Astrocyte (in vitro differentiated cells and primary cell): ENCODE data around the gene ZFYVE19. TPM values are rescaled to one million over a fixed set of nuclear protein-coding genes. Genes with fewer than 3 reads are reported as not detected.

Experiments
- DNase-seq: peaks from one replicate; pipeline ENCODE4 v3.0.0-alpha.2; 2010; ENCODE audit warnings: low read depth
- FAIRE-seq: peaks from 2 replicates; lab custom pipeline; 2011; peaks lifted over from hg19 to GRCh38; lab: Jason Lieb, UNC
- H2AFZ ChIP-seq: 2 replicates; pipeline ENCODE4 v1.6.0; 2012; ENCODE audit warnings: low read depth, low read length, inconsistent platforms
- H3K27ac ChIP-seq: 2 replicates; pipeline ENCODE4 v1.5.1; 2011; ENCODE audit warnings: low read depth, low read length, inconsistent platforms
- H3K27me3 ChIP-seq: 2 replicates; pipeline ENCODE4 v1.6.0; 2011; ENCODE audit warnings: low read length, inconsistent platforms; ENCODE audit not compliant: insufficient read depth
- H3K36me3 ChIP-seq: 2 replicates; pipeline ENCODE4 v1.5.1; 2011; ENCODE audit warnings: low read length, inconsistent platforms; ENCODE audit not compliant: insufficient read depth
- H3K4me1 ChIP-seq: 2 replicates; pipeline ENCODE4 v1.5.1; 2011; ENCODE audit warnings: low read length, inconsistent platforms; ENCODE audit not compliant: insufficient read depth
- H3K4me2 ChIP-seq: 2 replicates; pipeline ENCODE4 v1.6.0; 2012; ENCODE audit warnings: low read length, inconsistent platforms
- H3K4me3 ChIP-seq: 2 replicates; pipeline ENCODE4 v1.5.1; 2011; ENCODE audit warnings: low read depth, mild to moderate bottlenecking, low read length, inconsistent platforms; ENCODE audit not compliant: insufficient read depth
- H3K79me2 ChIP-seq: 2 replicates; pipeline ENCODE4 v1.6.0; 2012; ENCODE audit warnings: mild to moderate bottlenecking, low read length, inconsistent platforms; ENCODE audit not compliant: insufficient read depth
- H3K9ac ChIP-seq: 2 replicates; pipeline ENCODE4 v1.6.0; 2012; ENCODE audit warnings: mild to moderate bottlenecking, low read length, inconsistent platforms
- H3K9me3 ChIP-seq: 2 replicates; pipeline ENCODE4 v1.5.1; 2012; ENCODE audit warnings: low read depth, mild to moderate bottlenecking, low read length, inconsistent platforms; ENCODE audit not compliant: insufficient read depth
- H4K20me1 ChIP-seq: 2 replicates; pipeline ENCODE4 v1.6.0; 2012; ENCODE audit warnings: low read length, inconsistent platforms; ENCODE audit not compliant: insufficient read depth
- H3K27ac Mint-ChIP-seq: one replicate; pipeline ENCODE4 v1.8.0; 2021; ENCODE audit warnings: mild to moderate bottlenecking, mixed read lengths; ENCODE audit not compliant: unreplicated experiment
- H3K27me3 Mint-ChIP-seq: one replicate; pipeline ENCODE4 v1.8.0; 2021; ENCODE audit warnings: low read depth, mixed read lengths; ENCODE audit not compliant: unreplicated experiment
- H3K36me3 Mint-ChIP-seq: one replicate; pipeline ENCODE4 v1.8.0; 2021; ENCODE audit warnings: low read depth, mixed read lengths; ENCODE audit not compliant: unreplicated experiment
- H3K4me1 Mint-ChIP-seq: one replicate; pipeline ENCODE4 v1.8.0; 2021; ENCODE audit warnings: low read depth, mixed read lengths; ENCODE audit not compliant: unreplicated experiment
- H3K4me3 Mint-ChIP-seq: one replicate; pipeline ENCODE4 v1.8.0; 2021; ENCODE audit warnings: mild to moderate bottlenecking, moderate library complexity, mixed read lengths; ENCODE audit not compliant: unreplicated experiment
- H3K9me3 Mint-ChIP-seq: one replicate; pipeline ENCODE4 v1.8.0; 2021; ENCODE audit warnings: mild to moderate bottlenecking, mixed read lengths; ENCODE audit not compliant: unreplicated experiment
- EZH2 ChIP-seq: IDR thresholded peaks from 2 replicates; pipeline ENCODE4 v1.6.1; 2012; ENCODE audit warnings: mild to moderate bottlenecking, low read length, inconsistent platforms; ENCODE audit not compliant: insufficient read depth
- total RNA-seq: library from RNA; stranded (reverse); gene quantifications from 2 replicates; pipeline ENCODE4 v1.2.1, GENCODE V29; 2021
- TF ChIP-seq, protein P1 (sequence below): IDR thresholded peaks from 2 replicates; pipeline ENCODE4 v1.5.1; 2011; ENCODE audit warnings: low read depth, mild to moderate bottlenecking, inconsistent platforms, low read length, moderate library complexity; ENCODE audit not compliant: insufficient read depth

Gene ZFYVE19
- total RNA-seq, 1 donor from 2014 or later = 13.0 TPM

- Histone ChIP-seq H3K4me1 (peaks cover 18% of the 10 kb centered on the region), H3K36me3 (peaks cover 15% of the 10 kb centered on the region), H3K4me3 (no peak overlapping the region), H4K20me1 (peaks cover 17% of the 10 kb centered on the region), H3K27ac (no peak overlapping the region), H3K9ac (no peak overlapping the region), H3K79me2 (no peaks in the 10 kb centered on the region), H2AFZ (no peak overlapping the region), H3K27me3 (no peaks in the 10 kb centered on the region), H3K4me2 (no peak overlapping the region), H3K9me3 (no peaks in the 10 kb centered on the region)
- Mint-ChIP-seq H3K27me3 (no peaks in the 10 kb centered on the region), H3K36me3 (peaks cover 20% of the 10 kb centered on the region), H3K9me3 (no peaks in the 10 kb centered on the region), H3K4me3 (no peak overlapping the region), H3K27ac (no peak overlapping the region), H3K4me1 (peaks cover 14% of the 10 kb centered on the region)
- FAIRE-seq (no peak), DNase-seq (no peak)
- no peak for TF ChIP-seq EZH2
- TF ChIP-seq, protein P1, sequence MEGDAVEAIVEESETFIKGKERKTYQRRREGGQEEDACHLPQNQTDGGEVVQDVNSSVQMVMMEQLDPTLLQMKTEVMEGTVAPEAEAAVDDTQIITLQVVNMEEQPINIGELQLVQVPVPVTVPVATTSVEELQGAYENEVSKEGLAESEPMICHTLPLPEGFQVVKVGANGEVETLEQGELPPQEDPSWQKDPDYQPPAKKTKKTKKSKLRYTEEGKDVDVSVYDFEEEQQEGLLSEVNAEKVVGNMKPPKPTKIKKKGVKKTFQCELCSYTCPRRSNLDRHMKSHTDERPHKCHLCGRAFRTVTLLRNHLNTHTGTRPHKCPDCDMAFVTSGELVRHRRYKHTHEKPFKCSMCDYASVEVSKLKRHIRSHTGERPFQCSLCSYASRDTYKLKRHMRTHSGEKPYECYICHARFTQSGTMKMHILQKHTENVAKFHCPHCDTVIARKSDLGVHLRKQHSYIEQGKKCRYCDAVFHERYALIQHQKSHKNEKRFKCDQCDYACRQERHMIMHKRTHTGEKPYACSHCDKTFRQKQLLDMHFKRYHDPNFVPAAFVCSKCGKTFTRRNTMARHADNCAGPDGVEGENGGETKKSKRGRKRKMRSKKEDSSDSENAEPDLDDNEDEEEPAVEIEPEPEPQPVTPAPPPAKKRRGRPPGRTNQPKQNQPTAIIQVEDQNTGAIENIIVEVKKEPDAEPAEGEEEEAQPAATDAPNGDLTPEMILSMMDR = no peak
These were observed 33.0 kb upstream of the ZFYVE19 start for GRCh38 chr15:40773902-40774301.

DNA sequence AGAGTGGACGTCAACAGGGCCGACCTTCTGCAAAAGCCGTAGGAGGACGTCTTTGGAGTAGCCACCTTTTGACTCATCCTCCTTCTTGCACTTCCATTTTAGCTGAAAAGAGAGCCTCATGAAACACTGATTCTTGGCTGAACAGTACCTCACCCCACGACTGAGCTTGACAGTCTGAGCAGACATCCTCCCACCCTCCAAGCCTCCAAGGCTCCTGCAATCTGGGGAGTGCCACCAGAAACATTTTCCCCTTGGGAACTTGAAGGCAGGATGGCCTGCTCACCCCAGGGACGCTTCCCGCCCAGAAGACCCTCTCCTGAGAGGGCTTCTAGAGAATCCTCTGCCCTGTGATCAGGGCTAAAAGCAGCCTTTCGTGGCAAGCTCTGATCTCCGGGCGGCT lies 31.9 kb upstream of the ZFYVE19 start:
- no peak for TF ChIP-seq EZH2
- TF ChIP-seq, protein P1 = no peak
- Histone ChIP-seq H2AFZ (no peak overlapping the region), H3K9ac (no peak overlapping the region), H3K4me2 (no peak overlapping the region), H3K36me3 (peaks cover 25% of the 10 kb centered on the region), H3K9me3 (no peaks in the 10 kb centered on the region), H4K20me1 (peaks cover 12% of the 10 kb centered on the region), H3K4me3 (no peak overlapping the region), H3K79me2 (no peaks in the 10 kb centered on the region), H3K27ac (no peak overlapping the region), H3K27me3 (no peaks in the 10 kb centered on the region), H3K4me1 (peaks cover 7% of the 10 kb centered on the region)
- Mint-ChIP-seq H3K27ac (no peak overlapping the region), H3K4me1 (peaks cover 8% of the 10 kb centered on the region), H3K36me3 (peaks cover 20% of the 10 kb centered on the region), H3K9me3 (no peaks in the 10 kb centered on the region), H3K4me3 (no peak overlapping the region), H3K27me3 (no peaks in the 10 kb centered on the region)
- DNase-seq (no peak), FAIRE-seq (no peak)

GRCh38 chr15:40775740-40776536 lies 31.0 kb upstream of the ZFYVE19 start:
- H3K9me3 Mint-ChIP-seq = no peaks in the 10 kb centered on the region
- H3K4me3 Mint-ChIP-seq = no peak overlapping the region
- no peak overlapping the region for H3K4me2 ChIP-seq
- no peaks in the 10 kb centered on the region for H3K27me3 ChIP-seq
- peaks cover 5% of the 10 kb centered on the region for H3K4me1 ChIP-seq
- no peak overlapping the region for H3K9ac ChIP-seq
- FAIRE-seq = no peak
- H3K36me3 Mint-ChIP-seq = peaks cover 20% of the 10 kb centered on the region
- no peaks in the 10 kb centered on the region for H3K9me3 ChIP-seq
- peaks cover 27% of the 10 kb centered on the region for H3K36me3 ChIP-seq
- H3K27ac Mint-ChIP-seq = no peak overlapping the region
- no peaks in the 10 kb centered on the region for H3K79me2 ChIP-seq
- no peak overlapping the region for H3K27ac ChIP-seq
- H3K4me3 ChIP-seq = no peak overlapping the region
- H3K27me3 Mint-ChIP-seq = no peaks in the 10 kb centered on the region
- peaks cover 7% of the 10 kb centered on the region for H4K20me1 ChIP-seq
- H2AFZ ChIP-seq = no peak overlapping the region
- peaks cover 6% of the 10 kb centered on the region for H3K4me1 Mint-ChIP-seq
- DNase-seq = no peak
- TF ChIP-seq EZH2 = no peak
- TF ChIP-seq, protein P1 = no peak
